H1 (cell line): ENCODE measurements around the gene NSUN6. TPM values are rescaled to one million over a fixed set of nuclear protein-coding genes. Genes with fewer than 3 reads are reported as not detected.

Experiments
- SP1 ChIP-seq: IDR thresholded peaks from 2 replicates; pipeline ENCODE4 v1.6.1; 2011; ENCODE audit warnings: low read depth, low read length
- polyA plus RNA-seq, 7 experiments: library from polyadenylated mRNA; depleted of rRNA in 3 of 7; stranded (reverse) in 5 of 7; unstranded in 2 of 7; fragments of >200 nt in 5 of 7; fragments of 200-250 nt in 2 of 7; gene quantifications; 1 replicate in 5 of 7; 2 replicates in 1 of 7; 4 replicates in 1 of 7; pipeline versions ENCODE4 v1.2.1 to v1.2.3, GENCODE V29; 2011 to 2013; ENCODE audit warnings: missing spikeins in 2 of 7, mixed read lengths in 2 of 7
- total RNA-seq: library from RNA; stranded (reverse); fragmentation: NEBNext Ultra II Directional; extraction: Animal tissue kit (Norgen Biotek cat#: 25700); gene quantifications from 2 replicates; pipeline ENCODE4 v1.2.1, GENCODE V29; 2021
- TF ChIP-seq, protein P1 (sequence below): fragments of 300-600 bp; sonication (generic); IDR thresholded peaks from 2 replicates; pipeline ENCODE4 v1.7.1; 2012; ENCODE audit warnings: low read length, moderate library complexity, mild to moderate bottlenecking, inconsistent platforms; ENCODE audit not compliant: insufficient replicate concordance

NSUN6 gene
- total and polyA plus RNA-seq, 2 of the 8 experiments (the other 6 are each of a cell fraction or from before 2014, with no cell fraction given), result 5.9 to 14.4 TPM

DNA sequence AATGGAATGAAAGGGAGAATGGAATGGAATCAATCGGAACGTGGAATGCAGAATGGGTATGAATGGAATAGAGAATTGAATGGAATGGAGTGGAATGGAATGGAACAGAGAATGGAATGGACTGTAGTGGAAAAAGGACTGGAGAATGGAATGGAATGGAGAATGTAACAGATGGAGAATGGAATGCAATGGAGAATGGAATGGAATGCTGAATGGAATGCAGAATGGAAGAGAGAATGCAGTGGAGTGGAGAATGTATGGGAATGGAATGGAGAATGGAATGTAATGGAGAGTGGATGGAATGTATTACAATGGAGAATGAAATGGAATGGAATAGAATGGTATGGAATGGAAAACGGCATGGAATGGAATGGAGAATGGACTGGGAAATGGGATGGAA is 96.9 kb downstream of the NSUN6 start (continued):
- TF ChIP-seq, protein P1, sequence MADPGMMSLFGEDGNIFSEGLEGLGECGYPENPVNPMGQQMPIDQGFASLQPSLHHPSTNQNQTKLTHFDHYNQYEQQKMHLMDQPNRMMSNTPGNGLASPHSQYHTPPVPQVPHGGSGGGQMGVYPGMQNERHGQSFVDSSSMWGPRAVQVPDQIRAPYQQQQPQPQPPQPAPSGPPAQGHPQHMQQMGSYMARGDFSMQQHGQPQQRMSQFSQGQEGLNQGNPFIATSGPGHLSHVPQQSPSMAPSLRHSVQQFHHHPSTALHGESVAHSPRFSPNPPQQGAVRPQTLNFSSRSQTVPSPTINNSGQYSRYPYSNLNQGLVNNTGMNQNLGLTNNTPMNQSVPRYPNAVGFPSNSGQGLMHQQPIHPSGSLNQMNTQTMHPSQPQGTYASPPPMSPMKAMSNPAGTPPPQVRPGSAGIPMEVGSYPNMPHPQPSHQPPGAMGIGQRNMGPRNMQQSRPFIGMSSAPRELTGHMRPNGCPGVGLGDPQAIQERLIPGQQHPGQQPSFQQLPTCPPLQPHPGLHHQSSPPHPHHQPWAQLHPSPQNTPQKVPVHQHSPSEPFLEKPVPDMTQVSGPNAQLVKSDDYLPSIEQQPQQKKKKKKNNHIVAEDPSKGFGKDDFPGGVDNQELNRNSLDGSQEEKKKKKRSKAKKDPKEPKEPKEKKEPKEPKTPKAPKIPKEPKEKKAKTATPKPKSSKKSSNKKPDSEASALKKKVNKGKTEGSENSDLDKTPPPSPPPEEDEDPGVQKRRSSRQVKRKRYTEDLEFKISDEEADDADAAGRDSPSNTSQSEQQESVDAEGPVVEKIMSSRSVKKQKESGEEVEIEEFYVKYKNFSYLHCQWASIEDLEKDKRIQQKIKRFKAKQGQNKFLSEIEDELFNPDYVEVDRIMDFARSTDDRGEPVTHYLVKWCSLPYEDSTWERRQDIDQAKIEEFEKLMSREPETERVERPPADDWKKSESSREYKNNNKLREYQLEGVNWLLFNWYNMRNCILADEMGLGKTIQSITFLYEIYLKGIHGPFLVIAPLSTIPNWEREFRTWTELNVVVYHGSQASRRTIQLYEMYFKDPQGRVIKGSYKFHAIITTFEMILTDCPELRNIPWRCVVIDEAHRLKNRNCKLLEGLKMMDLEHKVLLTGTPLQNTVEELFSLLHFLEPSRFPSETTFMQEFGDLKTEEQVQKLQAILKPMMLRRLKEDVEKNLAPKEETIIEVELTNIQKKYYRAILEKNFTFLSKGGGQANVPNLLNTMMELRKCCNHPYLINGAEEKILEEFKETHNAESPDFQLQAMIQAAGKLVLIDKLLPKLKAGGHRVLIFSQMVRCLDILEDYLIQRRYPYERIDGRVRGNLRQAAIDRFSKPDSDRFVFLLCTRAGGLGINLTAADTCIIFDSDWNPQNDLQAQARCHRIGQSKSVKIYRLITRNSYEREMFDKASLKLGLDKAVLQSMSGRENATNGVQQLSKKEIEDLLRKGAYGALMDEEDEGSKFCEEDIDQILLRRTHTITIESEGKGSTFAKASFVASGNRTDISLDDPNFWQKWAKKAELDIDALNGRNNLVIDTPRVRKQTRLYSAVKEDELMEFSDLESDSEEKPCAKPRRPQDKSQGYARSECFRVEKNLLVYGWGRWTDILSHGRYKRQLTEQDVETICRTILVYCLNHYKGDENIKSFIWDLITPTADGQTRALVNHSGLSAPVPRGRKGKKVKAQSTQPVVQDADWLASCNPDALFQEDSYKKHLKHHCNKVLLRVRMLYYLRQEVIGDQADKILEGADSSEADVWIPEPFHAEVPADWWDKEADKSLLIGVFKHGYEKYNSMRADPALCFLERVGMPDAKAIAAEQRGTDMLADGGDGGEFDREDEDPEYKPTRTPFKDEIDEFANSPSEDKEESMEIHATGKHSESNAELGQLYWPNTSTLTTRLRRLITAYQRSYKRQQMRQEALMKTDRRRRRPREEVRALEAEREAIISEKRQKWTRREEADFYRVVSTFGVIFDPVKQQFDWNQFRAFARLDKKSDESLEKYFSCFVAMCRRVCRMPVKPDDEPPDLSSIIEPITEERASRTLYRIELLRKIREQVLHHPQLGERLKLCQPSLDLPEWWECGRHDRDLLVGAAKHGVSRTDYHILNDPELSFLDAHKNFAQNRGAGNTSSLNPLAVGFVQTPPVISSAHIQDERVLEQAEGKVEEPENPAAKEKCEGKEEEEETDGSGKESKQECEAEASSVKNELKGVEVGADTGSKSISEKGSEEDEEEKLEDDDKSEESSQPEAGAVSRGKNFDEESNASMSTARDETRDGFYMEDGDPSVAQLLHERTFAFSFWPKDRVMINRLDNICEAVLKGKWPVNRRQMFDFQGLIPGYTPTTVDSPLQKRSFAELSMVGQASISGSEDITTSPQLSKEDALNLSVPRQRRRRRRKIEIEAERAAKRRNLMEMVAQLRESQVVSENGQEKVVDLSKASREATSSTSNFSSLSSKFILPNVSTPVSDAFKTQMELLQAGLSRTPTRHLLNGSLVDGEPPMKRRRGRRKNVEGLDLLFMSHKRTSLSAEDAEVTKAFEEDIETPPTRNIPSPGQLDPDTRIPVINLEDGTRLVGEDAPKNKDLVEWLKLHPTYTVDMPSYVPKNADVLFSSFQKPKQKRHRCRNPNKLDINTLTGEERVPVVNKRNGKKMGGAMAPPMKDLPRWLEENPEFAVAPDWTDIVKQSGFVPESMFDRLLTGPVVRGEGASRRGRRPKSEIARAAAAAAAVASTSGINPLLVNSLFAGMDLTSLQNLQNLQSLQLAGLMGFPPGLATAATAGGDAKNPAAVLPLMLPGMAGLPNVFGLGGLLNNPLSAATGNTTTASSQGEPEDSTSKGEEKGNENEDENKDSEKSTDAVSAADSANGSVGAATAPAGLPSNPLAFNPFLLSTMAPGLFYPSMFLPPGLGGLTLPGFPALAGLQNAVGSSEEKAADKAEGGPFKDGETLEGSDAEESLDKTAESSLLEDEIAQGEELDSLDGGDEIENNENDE, result no peak
- TF ChIP-seq SP1, result peak; percentile 61
